Iris pigment epithelial cell (primary cell): Measurements from ENCODE around the gene TRABD.
A peak's percentile ranks its signal among the peaks of the same experiment; 100 is the strongest.

ENCODE experiments used
- DNase-seq: peaks from one replicate; pipeline ENCODE4 v3.0.0-alpha.2; 2011; ENCODE audit warnings: low read depth

Gene TRABD

GRCh38 chr22:50186761-50187523, 1.2 kb downstream of the TRABD start:
- DNase-seq = peak; percentile 29

- no peak for DNase-seq
Measured at GRCh38 chr22:50188356-50188755, 2.6 kb downstream of the TRABD start.

- DNase-seq = no peak
Measured at GRCh38 chr22:50189184-50189848, 3.6 kb downstream of the TRABD start.

GRCh38 chr22:50189849-50190181, 4.1 kb downstream of the TRABD start:
- no peak for DNase-seq

GRCh38 chr22:50190182-50190940, 4.6 kb downstream of the TRABD start:
- DNase-seq = peak; percentile 63

GRCh38 chr22:50190941-50191741, 5.4 kb downstream of the TRABD start:
- no peak for DNase-seq

- no peak for DNase-seq
Measured at GRCh38 chr22:50192436-50193204, 6.9 kb downstream of the TRABD start.

- DNase-seq = no peak
Measured at GRCh38 chr22:50193621-50194020, 7.9 kb downstream of the TRABD start.

GRCh38 chr22:50194037-50194805, 8.5 kb downstream of the TRABD start:
- DNase-seq = no peak

GRCh38 chr22:50196256-50196655, 10.5 kb downstream of the TRABD start:
- DNase-seq = no peak

GRCh38 chr22:50197000-50197800, 11.5 kb downstream of the TRABD start:
- DNase-seq = no peak

GRCh38 chr22:50197856-50198623, 12.3 kb downstream of the TRABD start:
- no peak for DNase-seq

- no peak for DNase-seq
Measured at GRCh38 chr22:50198624-50199017, 12.9 kb downstream of the TRABD start.

- no peak for DNase-seq
Measured at GRCh38 chr22:50199251-50199721, 13.6 kb downstream of the TRABD start.

- DNase-seq = peak; percentile 21
Measured at GRCh38 chr22:50199829-50200460, 14.2 kb downstream of the TRABD start.

- peak; percentile 87 for DNase-seq
Measured at GRCh38 chr22:50200461-50201190, 14.9 kb downstream of the TRABD start, which contains the start of gene SELENOO. SELENOO (plus strand) TSS chr22:50201011; CDS start chr22:50201037, 26 bp downstream.
